Germinal center (tissue), 1 donor: ENCODE data around the gene ACADL.

Experiments used
- DNase-seq: peaks from one replicate; pipeline ENCODE4 v3.0.0; 2012; ENCODE audit warnings: mixed read lengths, low spot score

ACADL gene

DNA sequence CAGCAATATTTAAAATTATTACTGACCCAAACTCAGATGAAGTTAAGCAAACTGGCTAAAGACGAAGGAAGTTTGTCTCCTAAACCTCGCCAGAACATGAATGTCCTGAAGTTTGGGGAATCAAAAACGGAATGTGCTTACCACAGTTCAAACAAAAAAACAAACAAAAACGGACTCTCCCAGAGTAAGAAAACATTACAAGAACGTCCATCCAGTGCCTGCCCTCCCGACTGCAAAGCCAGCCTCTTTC, 55.1 kb downstream of the ACADL start:
- no peak for DNase-seq

DNA sequence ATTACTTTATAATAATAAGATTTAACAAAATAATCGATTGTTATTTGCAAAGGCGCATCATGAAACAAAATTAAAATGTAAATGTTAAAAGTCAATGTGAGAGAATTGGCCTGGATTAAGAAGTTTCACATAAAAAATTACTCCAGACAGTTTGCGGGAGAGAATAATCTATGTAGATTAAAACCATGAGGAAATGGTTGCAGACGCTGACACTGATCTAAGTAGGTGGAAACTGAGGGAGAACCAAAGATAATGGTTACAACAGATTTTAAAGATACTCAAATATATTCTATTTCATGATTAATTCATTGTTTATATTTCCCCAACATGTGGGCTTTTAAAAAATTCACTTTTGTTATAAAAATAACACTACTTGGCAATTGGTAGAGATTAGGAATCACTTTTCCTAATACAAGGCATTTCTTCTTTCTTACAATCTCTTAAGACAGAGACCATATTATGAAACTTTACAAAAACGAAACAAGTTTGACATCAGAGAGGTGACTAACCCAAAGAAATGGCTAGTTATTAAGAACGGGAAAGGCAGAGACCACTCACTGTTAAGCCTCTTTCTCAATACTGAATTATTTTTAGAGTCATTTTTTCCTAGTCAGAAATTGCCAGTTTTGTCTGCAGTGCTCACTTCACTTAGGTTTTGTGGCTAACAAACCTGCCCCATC, 55.6 kb downstream of the ACADL start:
- no peak for DNase-seq

DNA sequence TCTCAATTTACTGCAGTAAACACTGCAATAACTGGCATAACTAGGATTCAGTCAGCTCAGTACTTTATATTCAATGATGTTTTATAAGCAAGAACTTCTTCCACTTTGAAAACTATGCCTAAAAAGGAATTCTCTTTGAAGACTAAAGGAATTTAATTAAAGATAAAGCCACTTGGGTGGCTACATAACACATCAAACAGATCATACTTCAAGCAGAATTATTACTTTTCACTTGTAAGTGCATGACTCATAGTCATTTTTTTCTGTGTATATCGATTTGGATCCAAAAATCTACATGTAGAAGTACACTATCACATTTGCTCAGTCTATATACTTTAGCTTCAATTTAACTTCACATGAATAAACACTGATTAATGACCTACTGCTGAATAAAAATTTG, 58.0 kb downstream of the ACADL start:
- no peak for DNase-seq

DNA sequence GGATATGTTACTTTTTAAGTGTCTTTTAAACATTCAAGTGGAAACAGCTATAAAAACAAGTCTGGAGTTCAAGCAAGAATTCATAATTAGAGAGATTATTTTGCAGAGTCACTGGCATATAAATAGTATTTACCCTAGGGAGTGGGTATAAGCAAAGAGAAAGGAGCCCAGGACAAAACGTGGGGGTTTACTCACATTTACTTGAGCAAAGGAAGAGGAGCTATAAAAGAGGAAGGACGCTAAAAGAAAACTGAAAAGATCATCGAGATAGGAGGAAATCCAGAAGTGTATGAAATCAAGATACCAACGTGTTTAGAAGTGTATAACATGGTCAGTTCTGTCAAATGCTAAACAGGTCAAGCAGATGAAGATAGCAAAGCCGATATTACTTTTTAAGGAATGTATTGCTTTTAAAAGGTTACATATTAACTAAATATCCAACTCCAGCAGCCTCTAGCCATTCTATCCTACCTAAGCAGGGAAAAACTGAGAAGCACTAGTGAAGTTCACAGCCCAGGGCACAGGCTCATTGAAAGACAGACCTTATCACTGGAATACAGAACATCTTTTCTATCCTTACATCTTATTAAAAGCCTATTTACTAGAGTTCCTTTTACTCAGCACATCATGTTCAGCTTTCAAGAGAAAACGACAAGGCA, 62.7 kb downstream of the ACADL start:
- DNase-seq = no peak

DNA sequence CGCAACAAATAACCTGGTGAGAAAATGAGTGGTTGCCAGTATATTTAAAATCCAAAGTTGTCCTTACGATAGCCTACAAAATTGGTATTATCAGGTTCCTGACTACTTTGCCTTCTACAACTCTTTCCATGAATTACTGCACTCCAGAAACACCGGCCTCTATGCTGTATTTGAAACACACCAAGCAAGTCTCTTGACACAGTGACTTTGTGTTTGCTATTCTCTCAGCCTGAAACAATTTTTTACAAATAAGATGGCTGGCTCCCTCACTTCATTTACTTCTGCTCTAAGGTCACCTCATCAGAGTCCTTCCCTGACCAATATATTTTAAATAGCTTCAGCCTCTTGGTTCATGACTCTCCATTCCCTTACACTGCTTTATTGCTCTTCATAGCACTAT, 66.2 kb downstream of the ACADL start:
- DNase-seq = no peak

DNA sequence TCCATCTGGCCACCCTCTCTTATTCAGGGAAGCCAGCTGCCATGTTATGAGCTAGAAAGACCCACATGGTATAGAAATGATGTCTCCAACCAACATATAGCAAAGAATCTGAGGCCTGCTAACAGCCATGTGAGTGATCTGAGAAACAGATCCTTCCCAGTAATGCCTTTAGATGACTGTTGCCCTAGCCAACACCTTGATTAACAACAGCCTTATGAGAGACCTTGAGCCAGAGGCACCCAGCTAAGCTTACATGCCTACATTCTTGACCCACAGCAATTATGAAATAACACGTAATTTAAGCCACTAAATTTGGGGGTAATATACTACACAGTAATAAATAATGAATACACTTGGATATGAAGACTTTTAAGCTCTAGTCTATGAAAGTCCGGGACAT, 67.0 kb downstream of the ACADL start:
- DNase-seq = no peak

DNA sequence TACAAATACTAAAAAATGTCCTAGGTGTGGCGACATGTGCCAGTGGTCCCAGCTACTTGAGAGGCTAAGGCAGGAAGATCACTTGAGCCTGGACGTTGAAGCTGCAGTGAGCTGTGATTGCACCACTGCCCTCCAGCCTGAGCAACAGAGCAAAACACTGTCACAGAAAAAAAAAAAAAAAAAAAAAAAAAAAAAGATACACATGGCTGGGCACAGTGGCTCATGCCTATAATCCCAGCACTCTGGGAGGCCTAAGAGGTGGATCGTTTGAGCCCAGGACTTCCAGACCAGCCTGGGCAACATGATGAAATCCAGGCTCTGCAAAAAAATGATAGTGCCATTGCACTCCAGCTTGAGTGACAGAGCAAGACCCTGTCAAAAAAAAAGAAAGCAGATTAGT, 67.7 kb downstream of the ACADL start:
- no peak for DNase-seq

DNA sequence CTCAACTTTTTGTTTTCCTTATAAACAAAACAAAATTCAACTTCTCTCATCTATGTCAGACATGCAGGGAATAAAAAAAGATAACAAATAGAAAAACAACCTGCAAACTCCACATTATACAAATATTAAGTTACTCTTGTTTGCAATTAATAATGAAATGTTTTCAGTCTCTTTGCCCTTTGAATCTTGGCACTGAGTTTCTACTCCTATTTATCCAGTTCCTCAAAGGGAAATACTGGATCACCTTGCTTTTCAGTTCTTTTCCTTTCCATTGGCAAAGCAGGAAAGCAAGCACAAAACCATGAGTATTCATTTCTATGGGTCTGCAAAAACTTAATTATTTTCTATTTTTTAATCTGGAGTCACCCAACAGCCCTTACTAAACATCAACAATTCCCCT, 77.6 kb downstream of the ACADL start:
- DNase-seq = no peak
